ENCODE results near the gene RAPGEF6.

- TF ChIP-seq POLR2AphosphoS5 (IDR thresholded peaks at IDR 0.05; ENCODE audit: control insufficient read depth, insufficient read depth, low read depth, low read length): no peak
- TF ChIP-seq CTCF (IDR thresholded peaks at IDR 0.05 in 2 of 3, conservative IDR thresholded peaks at IDR 0.05 in 1 of 3; ENCODE audit: insufficient read depth in 2 of 3, low read depth in 1 of 3, low read length in 3 of 3): no peak
- TF ChIP-seq MBD2 (IDR thresholded peaks at IDR 0.05; ENCODE audit: borderline replicate concordance, low read depth): no peak
- no peak for TF ChIP-seq HNRNPK (IDR thresholded peaks at IDR 0.05; ENCODE audit: low read depth, low read length, poor library complexity, severe bottlenecking)
- TF ChIP-seq POLR2A (conservative IDR thresholded peaks at IDR 0.05): no peak
- no peak for TF ChIP-seq NR3C1 (CRISPR knock-in tag; IDR thresholded peaks at IDR 0.05)
- TF ChIP-seq TEAD2 (tag; IDR thresholded peaks at IDR 0.05): no peak
- TF ChIP-seq SIX5 (IDR thresholded peaks at IDR 0.05; ENCODE audit: borderline replicate concordance in 1 of 2, insufficient read depth in 1 of 2, low read depth in 1 of 2, low read length in 2 of 2): no peak
- TF ChIP-seq, protein P1, sequence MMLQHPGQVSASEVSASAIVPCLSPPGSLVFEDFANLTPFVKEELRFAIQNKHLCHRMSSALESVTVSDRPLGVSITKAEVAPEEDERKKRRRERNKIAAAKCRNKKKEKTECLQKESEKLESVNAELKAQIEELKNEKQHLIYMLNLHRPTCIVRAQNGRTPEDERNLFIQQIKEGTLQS (IDR thresholded peaks at IDR 0.05): peak; percentile 86
- TF ChIP-seq, protein P1 (CRISPR knock-in tag; conservative IDR thresholded peaks at IDR 0.05): no peak
- TF ChIP-seq TOE1 (IDR thresholded peaks at IDR 0.05; ENCODE audit: borderline replicate concordance): no peak
- TF ChIP-seq TOE1 (CRISPR knock-in tag; IDR thresholded peaks at IDR 0.05; ENCODE audit: borderline replicate concordance, low read depth): no peak
Observed at GRCh38 chr5:131628990-131629389, 6.0 kb downstream of the RAPGEF6 start.

All from K562 (cell line).